Measurements from ENCODE around the gene EEF1AKMT1.

The EEF1AKMT1 gene

DNA sequence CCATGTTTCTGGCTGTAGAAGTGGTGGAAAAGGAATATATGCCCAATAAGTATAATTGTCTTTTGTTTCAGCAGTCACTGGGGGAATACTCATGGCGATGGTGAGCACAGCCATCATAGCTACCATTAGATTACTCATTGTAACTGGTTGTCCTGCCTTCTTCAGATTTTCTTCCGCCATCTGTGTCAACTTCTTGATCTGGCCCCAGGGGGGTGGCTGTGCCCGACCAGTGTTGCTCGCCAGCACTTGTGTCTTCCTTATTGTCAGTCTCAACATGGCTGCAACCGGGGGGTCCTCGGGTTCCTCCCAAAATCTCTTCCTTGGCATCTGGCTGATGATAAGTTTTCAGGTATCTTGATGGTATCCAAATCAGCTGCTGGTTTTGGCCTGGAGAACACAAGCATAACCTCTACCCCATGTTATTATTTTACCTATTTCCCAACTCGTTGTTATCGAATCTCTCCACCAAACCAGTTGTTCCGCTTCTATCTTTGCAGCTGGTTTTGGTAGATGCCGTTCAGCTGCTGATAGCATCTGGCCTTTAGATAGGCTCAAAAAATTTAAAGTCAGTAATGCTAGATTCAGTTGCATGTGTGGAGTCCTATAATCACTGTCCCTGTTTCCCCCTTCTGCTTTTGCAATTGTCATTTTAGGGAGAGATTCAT lies 93.2 kb downstream of the EEF1AKMT1 start:
- TF ChIP-seq, protein P1, sequence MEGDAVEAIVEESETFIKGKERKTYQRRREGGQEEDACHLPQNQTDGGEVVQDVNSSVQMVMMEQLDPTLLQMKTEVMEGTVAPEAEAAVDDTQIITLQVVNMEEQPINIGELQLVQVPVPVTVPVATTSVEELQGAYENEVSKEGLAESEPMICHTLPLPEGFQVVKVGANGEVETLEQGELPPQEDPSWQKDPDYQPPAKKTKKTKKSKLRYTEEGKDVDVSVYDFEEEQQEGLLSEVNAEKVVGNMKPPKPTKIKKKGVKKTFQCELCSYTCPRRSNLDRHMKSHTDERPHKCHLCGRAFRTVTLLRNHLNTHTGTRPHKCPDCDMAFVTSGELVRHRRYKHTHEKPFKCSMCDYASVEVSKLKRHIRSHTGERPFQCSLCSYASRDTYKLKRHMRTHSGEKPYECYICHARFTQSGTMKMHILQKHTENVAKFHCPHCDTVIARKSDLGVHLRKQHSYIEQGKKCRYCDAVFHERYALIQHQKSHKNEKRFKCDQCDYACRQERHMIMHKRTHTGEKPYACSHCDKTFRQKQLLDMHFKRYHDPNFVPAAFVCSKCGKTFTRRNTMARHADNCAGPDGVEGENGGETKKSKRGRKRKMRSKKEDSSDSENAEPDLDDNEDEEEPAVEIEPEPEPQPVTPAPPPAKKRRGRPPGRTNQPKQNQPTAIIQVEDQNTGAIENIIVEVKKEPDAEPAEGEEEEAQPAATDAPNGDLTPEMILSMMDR (conservative IDR thresholded peaks at IDR 0.05; ENCODE audit: low read depth, low read length): no peak
- no peak for DNase-seq (ENCODE audit: low read depth)
- H3K4me3 ChIP-seq (ENCODE audit: low read depth, low read length): no peak overlapping the region

DNA sequence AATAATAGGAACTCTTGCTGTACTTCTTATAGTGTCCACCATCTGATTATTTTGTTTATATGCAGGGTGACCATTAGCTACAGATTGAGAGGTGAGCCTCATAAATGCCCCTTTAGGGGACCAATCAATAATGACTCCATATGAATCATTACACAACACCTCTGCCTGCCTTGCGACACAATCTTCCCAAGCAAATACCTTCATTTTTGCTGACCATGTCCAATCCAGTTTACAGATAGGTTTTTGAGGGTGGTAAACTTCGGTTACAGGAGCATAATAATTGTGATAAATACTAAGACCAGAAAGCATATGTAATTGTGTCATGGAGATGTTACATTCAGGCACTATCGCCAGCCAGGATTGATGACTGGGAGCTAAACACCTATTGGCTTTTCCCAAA lies 93.9 kb downstream of the EEF1AKMT1 start:
- no peak overlapping the region for H3K4me3 ChIP-seq (ENCODE audit: low read depth, low read length)
- TF ChIP-seq, protein P1 (conservative IDR thresholded peaks at IDR 0.05; ENCODE audit: low read depth, low read length): no peak
- no peak for DNase-seq (ENCODE audit: low read depth)
